Liver (tissue), 9 donors: Measurements from ENCODE around the gene LOXHD1. TPM values are rescaled to one million over a fixed set of nuclear protein-coding genes. Genes with fewer than 3 reads are reported as not detected.
A peak's percentile ranks its signal among the peaks of the same experiment; 100 is the strongest.

Experiments
- DNase-seq: peaks from one replicate; pipeline ENCODE4 v3.0.0-alpha.2; 2017; ENCODE audit warnings: low spot score
- H3K27ac ChIP-seq, 2 donors: one replicate each; pipeline ENCODE4 v1.7.0; 2013; ENCODE audit warnings: inconsistent platforms in 2 of 2, low read length in 2 of 2, control low read depth in 1 of 2, low read depth in 1 of 2, mild to moderate bottlenecking in 1 of 2
- H3K27me3 ChIP-seq, 4 donors: one replicate each; pipeline versions ENCODE4 v1.6.1 to v1.7.0; 2013; ENCODE audit warnings: low read length in 3 of 4, inconsistent platforms in 1 of 4, mild to moderate bottlenecking in 1 of 4, moderate library complexity in 1 of 4; ENCODE audit not compliant: control insufficient read depth in 4 of 4, insufficient read depth in 4 of 4
- H3K36me3 ChIP-seq, 4 donors: one replicate each; pipeline versions ENCODE4 v1.6.1 to v1.7.0; 2013; ENCODE audit warnings: low read length in 3 of 4, mild to moderate bottlenecking in 3 of 4, low read depth in 1 of 4, moderate library complexity in 1 of 4; ENCODE audit not compliant: control insufficient read depth in 4 of 4, insufficient read depth in 3 of 4
- H3K4me1 ChIP-seq, 4 donors: one replicate each; pipeline versions ENCODE4 v1.6.1 to v1.7.0; 2013; ENCODE audit warnings: low read length in 3 of 4, mild to moderate bottlenecking in 3 of 4, moderate library complexity in 1 of 4; ENCODE audit not compliant: control insufficient read depth in 4 of 4, insufficient read depth in 4 of 4
- H3K4me3 ChIP-seq, 3 donors: one replicate each; pipeline versions ENCODE4 v1.6.1 to v1.7.0; 2013; ENCODE audit warnings: low read length in 3 of 3, control low read depth in 1 of 3, low read depth in 1 of 3, mild to moderate bottlenecking in 1 of 3
- H3K9ac ChIP-seq, 2 donors: one replicate each; pipeline ENCODE4 v1.7.0; 2013; ENCODE audit warnings: low read length in 2 of 2, mild to moderate bottlenecking in 2 of 2, moderate library complexity in 2 of 2, control low read depth in 1 of 2, low read depth in 1 of 2
- H3K9me3 ChIP-seq, 4 donors: one replicate each; pipeline versions ENCODE4 v1.6.1 to v1.7.0; 2013; ENCODE audit warnings: low read length in 3 of 4; ENCODE audit not compliant: control insufficient read depth in 4 of 4
- CTCF ChIP-seq: fragments of 150-350 bp; IDR thresholded peaks from 2 replicates; pipeline ENCODE4 v1.5.1; 2017; ENCODE audit warnings: improper control_type of control experiment, low read depth, low read length; ENCODE audit not compliant: missing input control
- EGR1 ChIP-seq, 2 donors: IDR thresholded peaks; 2 replicates each; pipeline ENCODE4 v1.6.1; 2016 to 2018; ENCODE audit warnings: antibody characterized with exemption in 2 of 2, low read depth in 2 of 2
- FOXA1 ChIP-seq: IDR thresholded peaks from 2 replicates; pipeline ENCODE4 v1.6.1; 2016; ENCODE audit warnings: antibody characterized with exemption
- GABPA ChIP-seq, 2 donors: IDR thresholded peaks in 1 of 2; conservative IDR thresholded peaks in 1 of 2; 2 replicates each; pipeline ENCODE4 v1.6.1; 2016; ENCODE audit warnings: antibody characterized with exemption in 2 of 2, mild to moderate bottlenecking in 1 of 2, moderate library complexity in 1 of 2
- HNF4A ChIP-seq, 2 donors: conservative IDR thresholded peaks; 2 replicates each; pipeline ENCODE4 v1.6.1; 2016; ENCODE audit warnings: antibody characterized with exemption in 2 of 2, mild to moderate bottlenecking in 2 of 2
- HNF4G ChIP-seq: IDR thresholded peaks from 2 replicates; pipeline ENCODE4 v1.6.1; 2016; ENCODE audit warnings: antibody characterized with exemption
- JUND ChIP-seq, 2 donors: IDR thresholded peaks; 2 replicates each; pipeline ENCODE4 v1.6.1; 2016; ENCODE audit warnings: antibody characterized with exemption in 2 of 2
- MAX ChIP-seq: IDR thresholded peaks from 2 replicates; pipeline ENCODE4 v1.6.1; 2016; ENCODE audit warnings: antibody characterized with exemption
- RAD21 ChIP-seq, 2 donors: IDR thresholded peaks; 2 replicates each; pipeline ENCODE4 v1.6.1; 2016; ENCODE audit warnings: antibody characterized with exemption in 2 of 2, mild to moderate bottlenecking in 2 of 2
- REST ChIP-seq: IDR thresholded peaks from 2 replicates; pipeline ENCODE4 v1.6.1; 2016; ENCODE audit warnings: antibody characterized with exemption, mild to moderate bottlenecking
- RXRA ChIP-seq, 2 donors: IDR thresholded peaks; 2 replicates each; pipeline ENCODE4 v1.6.1; 2017 to 2018; ENCODE audit warnings: antibody characterized with exemption in 2 of 2, mild to moderate bottlenecking in 1 of 2
- SP1 ChIP-seq: IDR thresholded peaks from 2 replicates; pipeline ENCODE4 v1.6.1; 2018; ENCODE audit warnings: antibody characterized with exemption, mild to moderate bottlenecking
- TAF1 ChIP-seq: conservative IDR thresholded peaks from 2 replicates; pipeline ENCODE4 v1.6.1; 2016; ENCODE audit warnings: antibody characterized with exemption, mild to moderate bottlenecking
- ZBTB33 ChIP-seq: IDR thresholded peaks from 2 replicates; pipeline ENCODE4 v1.6.1; 2016; ENCODE audit warnings: antibody characterized with exemption
- WGBS: extraction: QIAGEN DNeasy Blood & Tissue Kit; methylation state at CpG from one replicate; pipeline ENCODE4 v1.1.7; 2013; 5-methylcytosine and 5-hydroxymethylcytosine counted together
- polyA plus RNA-seq, 2 donors: library from polyadenylated mRNA; stranded (reverse) in 1 of 2; unstranded in 1 of 2; fragments of 200-250 nt in 1 of 2; fragments of >200 nt in 1 of 2; fragmentation: Nextera tagmentation in 1 of 2; extraction: Ambion mirVana in 1 of 2; gene quantifications; one replicate each; pipeline versions ENCODE4 v1.2.1 to v1.2.3, GENCODE V29; 2013 to 2015
- total RNA-seq, 2 donors: library from RNA; depleted of rRNA; stranded (reverse); fragments of >200 nt; gene quantifications; one replicate each; pipeline ENCODE4 v1.2.3, GENCODE V29; 2014
- donor health status: healthy.
- donor health status: healthy.
- donor health status: healthy.
- donor health status: healthy.
- donor health status: healthy.

Gene LOXHD1
- total and polyA plus RNA-seq, 4 donors: 0.09 to 0.25 TPM; not detected in 2

GRCh38 chr18:46434629-46435028 is 222.4 kb downstream of the LOXHD1 start (continued):
- TF ChIP-seq REST (no peak), GABPA (IDR thresholded peaks at IDR 0.05 in 1 of 2, conservative IDR thresholded peaks at IDR 0.05 in 1 of 2) (no peak), HNF4G (no peak), CTCF (no peak), EGR1 (IDR thresholded peaks at IDR 0.05; ENCODE audit: low read depth in 2 of 2) (no peak), TAF1 (no peak)

- H3K9me3 ChIP-seq: no peaks in the 10 kb centered on the region
- no peak overlapping the region for H3K9ac ChIP-seq
- H3K4me3 ChIP-seq: no peak overlapping the region
- 77% methylated on average over 35 of the region's 35 CpGs for WGBS
- no peaks in the 10 kb centered on the region for H3K36me3 ChIP-seq
- H3K4me1 ChIP-seq: peaks cover 4 to 14% (median 7%) of the 10 kb centered on the region in 4 donors
- DNase-seq: no peak
- no peaks in the 10 kb centered on the region for H3K27me3 ChIP-seq
- no peak overlapping the region for H3K27ac ChIP-seq
- TF ChIP-seq JUND (IDR thresholded peaks at IDR 0.05): no peak
- no peak for TF ChIP-seq HNF4G
- TF ChIP-seq RXRA (IDR thresholded peaks at IDR 0.05): no peak
- no peak for TF ChIP-seq ZBTB33
Observed at GRCh38 chr18:46433121-46433826, 223.7 kb downstream of the LOXHD1 start.

- DNase-seq: no peak
- Histone ChIP-seq H3K27ac (no peak overlapping the region), H3K9ac (no peak overlapping the region), H3K27me3 (no peaks in the 10 kb centered on the region), H3K4me3 (no peak overlapping the region), H3K9me3 (no peaks in the 10 kb centered on the region), H3K36me3 (no peaks in the 10 kb centered on the region), H3K4me1 (peaks cover 4 to 15% (median 7%) of the 10 kb centered on the region in 4 donors)
- TF ChIP-seq CTCF: no peak
- TF ChIP-seq RAD21 (IDR thresholded peaks at IDR 0.05): no peak
- TF ChIP-seq HNF4A (conservative IDR thresholded peaks at IDR 0.05): peak; percentile 20 to 59
- no peak for TF ChIP-seq FOXA1
- TF ChIP-seq GABPA (IDR thresholded peaks at IDR 0.05 in 1 of 2, conservative IDR thresholded peaks at IDR 0.05 in 1 of 2): no peak
- no peak for TF ChIP-seq SP1
- TF ChIP-seq HNF4G: peak; percentile 9
- TF ChIP-seq MAX: no peak
- WGBS: 46% methylated on average over 4 of the region's 4 CpGs
Observed at GRCh38 chr18:46431522-46432171, 225.4 kb downstream of the LOXHD1 start.
